B cell (primary cell): ENCODE results near the gene NDOR1. TPM values are rescaled to one million over a fixed set of nuclear protein-coding genes. Genes with fewer than 3 reads are reported as not detected.

ENCODE experiments used
- ATAC-seq: fragments of 200-7000 bp; cut with Tn5 transposase; one replicate; pipeline ENCODE4 v1.10.0; 2021; ENCODE audit warnings: low read depth, mild to moderate bottlenecking, moderate number of reproducible peaks, moderate library complexity
- CTCF ChIA-PET: fragments of 350-600 bp; sonication (Branson Sonifier 250); formaldehyde crosslinking; loops from one replicate; lab custom pipeline; 2021; ENCODE audit warnings: antibody characterized with exemption, inconsistent platforms; lab: Charles Lee
- POLR2A ChIA-PET: fragments of 350-600 bp; sonication (Branson Sonifier 250); formaldehyde crosslinking; loops from one replicate; lab custom pipeline; 2021; ENCODE audit warnings: antibody characterized with exemption; lab: Charles Lee
- DNase-seq: peaks from one replicate; pipeline ENCODE4 v3.0.0; 2013
- H2AFZ ChIP-seq: 2 replicates; pipeline ENCODE4 v1.6.1; 2012; ENCODE audit warnings: mild to moderate bottlenecking, low read depth, low read length; ENCODE audit not compliant: insufficient read depth, poor library complexity, severe bottlenecking
- H3K27ac ChIP-seq, 2 donors: 1 replicate in 1 of 2; 2 replicates in 1 of 2; pipeline ENCODE4 v1.5.1; 2012 to 2013; ENCODE audit warnings: low read length in 2 of 2, mild to moderate bottlenecking in 2 of 2, moderate library complexity in 1 of 2
- H3K27me3 ChIP-seq, 4 experiments: fragments of 200-600 bp in 1 of 4; sonication (generic) in 1 of 4; replicated peaks in 1 of 4; 1 replicate in 2 of 4; 2 replicates in 2 of 4; pipeline versions ENCODE4 v1.6.1 to v1.7.0; 2013 to 2016; ENCODE audit warnings: low read length in 3 of 4, mild to moderate bottlenecking in 2 of 4, mixed read lengths in 1 of 4, moderate library complexity in 1 of 4; ENCODE audit not compliant: insufficient read depth in 4 of 4, control insufficient read depth in 3 of 4; ENCODE audit errors: control extremely low read depth in 1 of 4
- H3K36me3 ChIP-seq, 2 experiments: replicated peaks in 1 of 2; 1 replicate in 1 of 2; 2 replicates in 1 of 2; pipeline versions ENCODE4 v1.6.1 to v1.7.1; 2013; ENCODE audit warnings: low read length in 1 of 2; ENCODE audit not compliant: insufficient read depth in 2 of 2, control insufficient read depth in 1 of 2; ENCODE audit errors: control extremely low read depth in 1 of 2, extremely low read depth in 1 of 2
- H3K4me1 ChIP-seq, 2 donors: fragments of 200-600 bp in 1 of 2; sonication (generic) in 1 of 2; 1 replicate in 1 of 2; 2 replicates in 1 of 2; pipeline versions ENCODE4 v1.5.1 to v1.6.1; 2013 to 2017; ENCODE audit warnings: low read length in 2 of 2; ENCODE audit not compliant: control insufficient read depth in 2 of 2, insufficient read depth in 2 of 2
- H3K4me2 ChIP-seq: replicated peaks from 2 replicates; pipeline ENCODE3; 2012; ENCODE audit warnings: mild to moderate bottlenecking, low read depth, low read length; ENCODE audit not compliant: poor library complexity, severe bottlenecking
- H3K4me3 ChIP-seq, 5 experiments: fragments of 200-600 bp in 1 of 5; sonication (generic) in 1 of 5; 1 replicate in 3 of 5; 2 replicates in 2 of 5; pipeline versions ENCODE4 v1.5.1 to v1.7.0; 2011 to 2016; ENCODE audit warnings: low read length in 4 of 5, mild to moderate bottlenecking in 4 of 5, low read depth in 2 of 5, control low read depth in 1 of 5, moderate library complexity in 1 of 5; ENCODE audit not compliant: insufficient read depth in 1 of 5; ENCODE audit errors: control extremely low read depth in 1 of 5, extremely low read depth in 1 of 5
- H3K79me2 ChIP-seq: fragments of 200-600 bp; sonication (generic); one replicate; pipeline ENCODE4 v1.6.0; 2016; ENCODE audit warnings: low read length; ENCODE audit not compliant: control insufficient read depth, insufficient read depth
- H3K9ac ChIP-seq: fragments of 200-600 bp; sonication (generic); 2 replicates; pipeline ENCODE4 v1.6.1; 2017; ENCODE audit warnings: mild to moderate bottlenecking, low read length, moderate library complexity
- H3K9me3 ChIP-seq, 3 donors: one replicate each; pipeline versions ENCODE4 v1.6.1 to v1.7.1; 2013; ENCODE audit warnings: low read length in 2 of 3; ENCODE audit not compliant: control insufficient read depth in 2 of 3, insufficient read depth in 1 of 3; ENCODE audit errors: control extremely low read depth in 1 of 3
- H4K20me1 ChIP-seq: 2 replicates; pipeline ENCODE4 v1.6.0; 2012; ENCODE audit warnings: mild to moderate bottlenecking, low read length; ENCODE audit not compliant: insufficient read depth, control insufficient read depth, poor library complexity, severe bottlenecking
- H3K27ac Mint-ChIP-seq: one replicate; pipeline ENCODE4 v1.8.0; 2021; ENCODE audit warnings: mixed read lengths
- H3K27me3 Mint-ChIP-seq: one replicate; pipeline ENCODE4 v1.8.0; 2021; ENCODE audit warnings: mixed read lengths
- H3K4me1 Mint-ChIP-seq: one replicate; pipeline ENCODE4 v1.8.0; 2021; ENCODE audit warnings: mixed read lengths
- H3K4me3 Mint-ChIP-seq: one replicate; pipeline ENCODE4 v1.8.0; 2021; ENCODE audit warnings: mixed read lengths
- H3K9me3 Mint-ChIP-seq: one replicate; pipeline ENCODE4 v1.8.0; 2022; ENCODE audit warnings: mixed read lengths; ENCODE audit not compliant: insufficient read depth
- EZH2 ChIP-seq: IDR thresholded peaks from 2 replicates; pipeline ENCODE4 v1.6.1; 2012; ENCODE audit warnings: borderline replicate concordance, low read depth, mild to moderate bottlenecking, moderate library complexity, low read length; ENCODE audit not compliant: insufficient read depth, poor library complexity, severe bottlenecking
- WGBS: methylation state at CpG from one replicate; pipeline ENCODE4 v1.1.5; 2013; ENCODE audit warnings: missing lambda C conversion rate; ENCODE audit not compliant: insufficient coverage; 5-methylcytosine and 5-hydroxymethylcytosine counted together
- intact Hi-C: fragments of 100-400 bp; cut with micrococcal nuclease; formaldehyde crosslinking; loops from one replicate; pipeline ENCODE4 v1.10.0; 2022
- polyA plus RNA-seq: library from polyadenylated mRNA; depleted of rRNA; stranded (reverse); fragments of >200 nt; gene quantifications from 2 replicates; pipeline ENCODE4 v1.2.3, GENCODE V29; 2012
- total RNA-seq, 2 donors: library from RNA; stranded (reverse); fragments of 120-200 nt in 1 of 2; gene quantifications; 1 replicate in 1 of 2; 2 replicates in 1 of 2; pipeline versions ENCODE4 v1.2.3 to v1.2.4, GENCODE V29; 2013 to 2022
- TF ChIP-seq, protein P1 (sequence below): fragments of 200-600 bp; IDR thresholded peaks from one replicate; pipeline ENCODE4 v1.8.0; 2022; ENCODE audit warnings: antibody characterized with exemption, mild to moderate bottlenecking

NDOR1 gene
- total and polyA plus RNA-seq, 2 donors (not counting 1 experiment from before 2014, with no cell fraction given): 36.4 to 40.9 TPM

DNA sequence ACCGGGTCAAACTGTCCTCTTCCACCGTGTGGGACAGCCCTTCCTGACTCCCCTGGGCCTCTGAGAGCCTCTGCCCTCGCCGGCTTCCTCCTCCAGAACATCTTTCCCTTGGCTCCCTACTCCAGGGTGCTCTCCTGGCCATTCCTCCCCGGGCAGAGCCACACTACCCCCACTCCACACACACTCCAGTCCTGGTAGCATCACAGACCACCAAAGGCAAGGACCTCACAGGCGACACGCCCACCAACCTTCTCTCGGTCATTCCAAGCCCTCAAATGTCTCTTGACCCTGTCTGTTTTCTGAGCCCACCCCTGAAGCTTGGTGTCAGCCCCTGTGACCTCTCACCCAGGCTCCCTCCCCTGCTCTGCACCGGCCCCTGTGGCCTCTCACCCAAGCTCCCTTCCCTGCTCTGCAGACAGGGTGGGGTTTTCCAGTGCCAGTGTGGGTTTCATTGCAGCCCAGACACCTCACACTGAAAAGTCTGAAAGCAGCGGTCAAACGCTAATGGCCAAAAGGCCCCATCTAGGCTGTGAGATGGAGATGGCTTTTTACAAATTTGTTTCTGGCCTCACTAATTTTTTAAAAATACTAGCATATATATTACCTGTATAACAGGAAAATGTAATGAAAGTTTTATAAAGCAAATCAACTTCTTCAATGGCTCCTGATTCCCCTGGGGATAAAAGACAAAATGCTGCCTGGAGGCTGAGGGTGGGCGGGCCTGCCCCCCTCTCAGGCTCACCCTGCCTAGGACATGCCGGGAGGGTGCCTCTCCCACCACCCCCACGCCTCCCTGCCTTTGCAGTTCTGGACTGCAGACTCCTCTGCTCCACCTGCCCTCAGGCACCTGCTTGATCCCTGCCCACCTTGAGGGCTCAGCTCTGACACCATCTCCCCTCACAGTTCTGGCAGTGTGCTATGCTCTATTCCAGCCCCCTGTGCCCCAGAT, 46.1 kb upstream of the NDOR1 start:
- Mint-ChIP-seq H3K27ac (peak overlapping the region; percentile 11), H3K9me3 (no peaks in the 10 kb centered on the region), H3K4me1 (peaks cover 29% of the 10 kb centered on the region), H3K4me3 (peak overlapping the region; percentile 7), H3K27me3 (peaks cover 47% of the 10 kb centered on the region)
- no peak overlapping the region for H3K9ac ChIP-seq
- H3K4me2 ChIP-seq: no peak overlapping the region
- no peak overlapping the region for H3K4me3 ChIP-seq
- no peak overlapping the region for H3K27ac ChIP-seq
- DNase-seq (no peak), ATAC-seq (no peak)
- CTCF ChIA-PET: no interaction called here
- 46% methylated on average over 12 of the region's 14 CpGs for WGBS
- H3K9me3 ChIP-seq: peaks cover 0 to 33% (median 0%) of the 10 kb centered on the region in 3 donors
- H3K4me1 ChIP-seq: peaks cover 22 to 34% of the 10 kb centered on the region in 2 donors
- no peaks in the 10 kb centered on the region for H3K79me2 ChIP-seq
- no peak overlapping the region for H2AFZ ChIP-seq
- H4K20me1 ChIP-seq: no peaks in the 10 kb centered on the region
- intact Hi-C loops: loop anchor here (5.0 kb wide), 1 partner anchor 37 kb away; no protein-coding TSS in a partner anchor
- TF ChIP-seq EZH2: no peak
- TF ChIP-seq, protein P1, sequence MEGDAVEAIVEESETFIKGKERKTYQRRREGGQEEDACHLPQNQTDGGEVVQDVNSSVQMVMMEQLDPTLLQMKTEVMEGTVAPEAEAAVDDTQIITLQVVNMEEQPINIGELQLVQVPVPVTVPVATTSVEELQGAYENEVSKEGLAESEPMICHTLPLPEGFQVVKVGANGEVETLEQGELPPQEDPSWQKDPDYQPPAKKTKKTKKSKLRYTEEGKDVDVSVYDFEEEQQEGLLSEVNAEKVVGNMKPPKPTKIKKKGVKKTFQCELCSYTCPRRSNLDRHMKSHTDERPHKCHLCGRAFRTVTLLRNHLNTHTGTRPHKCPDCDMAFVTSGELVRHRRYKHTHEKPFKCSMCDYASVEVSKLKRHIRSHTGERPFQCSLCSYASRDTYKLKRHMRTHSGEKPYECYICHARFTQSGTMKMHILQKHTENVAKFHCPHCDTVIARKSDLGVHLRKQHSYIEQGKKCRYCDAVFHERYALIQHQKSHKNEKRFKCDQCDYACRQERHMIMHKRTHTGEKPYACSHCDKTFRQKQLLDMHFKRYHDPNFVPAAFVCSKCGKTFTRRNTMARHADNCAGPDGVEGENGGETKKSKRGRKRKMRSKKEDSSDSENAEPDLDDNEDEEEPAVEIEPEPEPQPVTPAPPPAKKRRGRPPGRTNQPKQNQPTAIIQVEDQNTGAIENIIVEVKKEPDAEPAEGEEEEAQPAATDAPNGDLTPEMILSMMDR: no peak
- H3K27me3 ChIP-seq: peaks cover 0 to 81% (median 25%) of the 10 kb centered on the region in 4 experiments
- POLR2A ChIA-PET: no interaction called here
- H3K36me3 ChIP-seq: no peaks in the 10 kb centered on the region

GRCh38 chr9:137160054-137160425, 45.5 kb upstream of the NDOR1 start:
- Mint-ChIP-seq H3K27me3 (peaks cover 47% of the 10 kb centered on the region), H3K4me3 (no peak overlapping the region), H3K27ac (peak overlapping the region; percentile 11), H3K4me1 (peaks cover 29% of the 10 kb centered on the region), H3K9me3 (no peaks in the 10 kb centered on the region)
- 70% methylated on average over 17 of the region's 17 CpGs for WGBS
- DNase-seq: no peak
- intact Hi-C loops: no loop called here
- TF ChIP-seq, protein P1: no peak
- TF ChIP-seq EZH2: no peak
- Histone ChIP-seq H3K9ac (no peak overlapping the region), H3K79me2 (no peaks in the 10 kb centered on the region), H3K4me2 (no peak overlapping the region), H2AFZ (no peak overlapping the region), H3K27ac (no peak overlapping the region), H3K4me3 (no peak overlapping the region), H3K4me1 (peaks cover 22 to 34% of the 10 kb centered on the region in 2 donors), H3K36me3 (no peaks in the 10 kb centered on the region), H3K27me3 (peaks cover 0 to 87% (median 26%) of the 10 kb centered on the region in 4 experiments), H4K20me1 (no peaks in the 10 kb centered on the region), H3K9me3 (peaks cover 0 to 38% (median 0%) of the 10 kb centered on the region in 3 donors)
- no peak for ATAC-seq
- POLR2A ChIA-PET: no interaction called here
- CTCF ChIA-PET: no interaction called here
